ENCODE measurements around the gene OMP. TPM values are rescaled to one million over a fixed set of nuclear protein-coding genes. Genes with fewer than 3 reads are reported as not detected.

The OMP gene
- total RNA-seq, 1 donor from 2014 or later: 1.3 TPM

DNA sequence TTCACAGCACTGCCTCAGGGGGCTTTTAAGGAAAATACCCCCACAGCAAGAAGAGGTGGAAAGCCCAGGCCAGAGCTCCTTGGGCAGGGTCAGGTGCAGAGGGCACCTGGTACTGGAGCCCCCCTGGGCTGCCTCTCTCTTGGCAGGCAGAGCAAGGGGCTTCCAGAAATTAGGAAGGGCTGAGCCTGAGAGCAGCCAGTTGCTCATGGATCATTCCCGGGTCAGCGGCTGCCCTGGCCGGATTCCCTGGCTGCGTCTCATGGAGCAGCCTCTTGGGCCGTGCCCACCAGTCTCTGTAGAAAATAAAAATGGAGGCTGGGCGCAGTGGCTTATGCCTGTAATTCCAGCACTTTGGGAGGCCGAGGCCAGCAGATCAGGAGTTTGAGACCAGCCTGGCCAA lies 10.3 kb upstream of the OMP start:
- H3K9me3 Mint-ChIP-seq (ENCODE audit: unreplicated experiment): no peaks in the 10 kb centered on the region
- H4K20me1 ChIP-seq (ENCODE audit: insufficient read depth, low read length): peaks cover 21% of the 10 kb centered on the region
- no peaks in the 10 kb centered on the region for H3K36me3 ChIP-seq (ENCODE audit: insufficient read depth, low read length)
- FAIRE-seq: no peak
- no peaks in the 10 kb centered on the region for H3K27me3 ChIP-seq (ENCODE audit: insufficient read depth, low read length)
- H3K36me3 Mint-ChIP-seq (ENCODE audit: low read depth, unreplicated experiment): no peaks in the 10 kb centered on the region
- H3K4me3 ChIP-seq (ENCODE audit: insufficient read depth, low read depth, low read length): no peak overlapping the region
- no peak overlapping the region for H3K9ac ChIP-seq (ENCODE audit: low read length)
- no peak overlapping the region for H3K4me2 ChIP-seq (ENCODE audit: low read length)
- H3K27ac Mint-ChIP-seq (ENCODE audit: unreplicated experiment): no peak overlapping the region
- no peaks in the 10 kb centered on the region for H3K4me1 ChIP-seq (ENCODE audit: insufficient read depth, low read length)
- no peak overlapping the region for H2AFZ ChIP-seq (ENCODE audit: low read depth, low read length)
- no peak overlapping the region for H3K4me3 Mint-ChIP-seq (ENCODE audit: unreplicated experiment)
- TF ChIP-seq EZH2 (IDR thresholded peaks at IDR 0.05; ENCODE audit: insufficient read depth, low read length): no peak
- TF ChIP-seq, protein P1, sequence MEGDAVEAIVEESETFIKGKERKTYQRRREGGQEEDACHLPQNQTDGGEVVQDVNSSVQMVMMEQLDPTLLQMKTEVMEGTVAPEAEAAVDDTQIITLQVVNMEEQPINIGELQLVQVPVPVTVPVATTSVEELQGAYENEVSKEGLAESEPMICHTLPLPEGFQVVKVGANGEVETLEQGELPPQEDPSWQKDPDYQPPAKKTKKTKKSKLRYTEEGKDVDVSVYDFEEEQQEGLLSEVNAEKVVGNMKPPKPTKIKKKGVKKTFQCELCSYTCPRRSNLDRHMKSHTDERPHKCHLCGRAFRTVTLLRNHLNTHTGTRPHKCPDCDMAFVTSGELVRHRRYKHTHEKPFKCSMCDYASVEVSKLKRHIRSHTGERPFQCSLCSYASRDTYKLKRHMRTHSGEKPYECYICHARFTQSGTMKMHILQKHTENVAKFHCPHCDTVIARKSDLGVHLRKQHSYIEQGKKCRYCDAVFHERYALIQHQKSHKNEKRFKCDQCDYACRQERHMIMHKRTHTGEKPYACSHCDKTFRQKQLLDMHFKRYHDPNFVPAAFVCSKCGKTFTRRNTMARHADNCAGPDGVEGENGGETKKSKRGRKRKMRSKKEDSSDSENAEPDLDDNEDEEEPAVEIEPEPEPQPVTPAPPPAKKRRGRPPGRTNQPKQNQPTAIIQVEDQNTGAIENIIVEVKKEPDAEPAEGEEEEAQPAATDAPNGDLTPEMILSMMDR (IDR thresholded peaks at IDR 0.05; ENCODE audit: insufficient read depth, low read depth, low read length): no peak
- H3K9me3 ChIP-seq (ENCODE audit: insufficient read depth, low read depth, low read length): no peaks in the 10 kb centered on the region
- no peaks in the 10 kb centered on the region for H3K27me3 Mint-ChIP-seq (ENCODE audit: low read depth, unreplicated experiment)
- no peak overlapping the region for H3K27ac ChIP-seq (ENCODE audit: low read depth, low read length)
- no peak for DNase-seq (ENCODE audit: low read depth)
- H3K4me1 Mint-ChIP-seq (ENCODE audit: low read depth, unreplicated experiment): no peaks in the 10 kb centered on the region
- H3K79me2 ChIP-seq (ENCODE audit: insufficient read depth, low read length): no peaks in the 10 kb centered on the region

DNA sequence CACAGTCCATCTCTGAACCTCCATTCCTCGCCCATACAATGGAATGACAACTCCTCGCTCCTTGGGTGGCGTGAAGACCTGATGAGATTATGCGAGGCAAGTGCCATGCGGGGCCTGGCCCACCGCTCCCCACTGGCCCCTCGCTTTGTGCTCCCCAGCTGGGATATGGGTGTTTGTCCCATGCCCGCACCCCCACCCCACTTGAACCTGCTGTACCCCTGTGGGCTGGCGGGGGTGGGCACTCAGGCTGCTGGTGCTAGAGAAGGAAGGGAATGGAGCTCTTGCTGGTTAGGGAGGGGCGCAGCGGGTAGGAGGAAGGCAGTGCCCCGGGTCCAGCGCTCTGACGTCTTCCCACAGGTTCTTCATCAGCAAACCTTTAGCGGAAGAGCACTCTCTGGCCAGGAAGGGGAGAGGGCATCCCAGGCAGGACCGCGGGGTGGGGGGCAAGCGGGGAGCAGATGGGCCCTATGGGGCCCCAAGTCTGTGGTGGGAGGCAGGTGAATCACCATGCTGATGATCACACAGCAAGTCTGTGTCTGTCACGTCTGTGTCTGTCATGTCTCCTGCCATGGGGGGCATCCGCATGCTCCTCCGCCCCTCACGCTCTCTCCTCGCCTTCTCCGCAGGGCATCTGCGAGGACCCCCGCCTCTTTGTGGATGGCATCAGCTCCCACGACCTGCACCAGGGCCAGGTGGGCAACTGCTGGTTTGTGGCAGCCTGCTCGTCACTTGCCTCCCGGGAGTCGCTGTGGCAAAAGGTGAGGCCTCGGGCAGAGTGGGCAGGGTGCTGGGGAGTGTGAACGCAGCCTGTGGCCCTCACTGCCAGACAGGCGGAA lies 9.4 kb upstream of the OMP start:
- Histone ChIP-seq H3K79me2 (ENCODE audit: insufficient read depth, low read length) (no peaks in the 10 kb centered on the region), H3K36me3 (ENCODE audit: insufficient read depth, low read length) (no peaks in the 10 kb centered on the region), H2AFZ (ENCODE audit: low read depth, low read length) (no peak overlapping the region), H3K4me1 (ENCODE audit: insufficient read depth, low read length) (no peaks in the 10 kb centered on the region), H4K20me1 (ENCODE audit: insufficient read depth, low read length) (peaks cover 21% of the 10 kb centered on the region), H3K9ac (ENCODE audit: low read length) (no peak overlapping the region), H3K27ac (ENCODE audit: low read depth, low read length) (no peak overlapping the region), H3K9me3 (ENCODE audit: insufficient read depth, low read depth, low read length) (no peaks in the 10 kb centered on the region), H3K4me3 (ENCODE audit: insufficient read depth, low read depth, low read length) (no peak overlapping the region), H3K27me3 (ENCODE audit: insufficient read depth, low read length) (no peaks in the 10 kb centered on the region), H3K4me2 (ENCODE audit: low read length) (no peak overlapping the region)
- FAIRE-seq (no peak), DNase-seq (ENCODE audit: low read depth) (no peak)
- no peaks in the 10 kb centered on the region for H3K27me3 Mint-ChIP-seq (ENCODE audit: low read depth, unreplicated experiment)
- no peak overlapping the region for H3K27ac Mint-ChIP-seq (ENCODE audit: unreplicated experiment)
- no peaks in the 10 kb centered on the region for H3K4me1 Mint-ChIP-seq (ENCODE audit: low read depth, unreplicated experiment)
- TF ChIP-seq, protein P1 (IDR thresholded peaks at IDR 0.05; ENCODE audit: insufficient read depth, low read depth, low read length): no peak
- no peak for TF ChIP-seq EZH2 (IDR thresholded peaks at IDR 0.05; ENCODE audit: insufficient read depth, low read length)
- no peak overlapping the region for H3K4me3 Mint-ChIP-seq (ENCODE audit: unreplicated experiment)
- H3K9me3 Mint-ChIP-seq (ENCODE audit: unreplicated experiment): no peaks in the 10 kb centered on the region
- H3K36me3 Mint-ChIP-seq (ENCODE audit: low read depth, unreplicated experiment): no peaks in the 10 kb centered on the region

Data from astrocyte (in vitro differentiated cells and primary cell).